HCT116 (cell line): ENCODE data around the gene SPRYD4. TPM values are rescaled to one million over a fixed set of nuclear protein-coding genes. Genes with fewer than 3 reads are reported as not detected.
A peak's percentile ranks its signal among the peaks of the same experiment; 100 is the strongest.

ENCODE experiments used
- ATAC-seq: fragments of 200-7000 bp; cut with Tn5 transposase; 2 replicates; pipeline ENCODE4 v1.9.1; 2020; ENCODE audit warnings: mild to moderate bottlenecking, moderate library complexity
- BruUV-seq: library from RNA; stranded (reverse); fragments of 400-500 nt; replicated peaks from 2 replicates; lab custom pipeline; 2021; lab: Mats Ljungman, UMichigan
- CTCF ChIA-PET: fragments of 300-600 bp; sonication (Branson Sonifier 250); formaldehyde crosslinking; loops from one replicate; lab custom pipeline; 2021; ENCODE audit warnings: antibody characterized with exemption; lab: Charles Lee
- POLR2A ChIA-PET: fragments of 300-600, 350-600 bp; sonication (Branson Sonifier 250); formaldehyde crosslinking; loops from one replicate; lab custom pipeline; 2021; ENCODE audit warnings: antibody characterized with exemption; lab: Charles Lee
- RAD21 ChIA-PET, 2 experiments: fragments of 300-600 bp; sonication (Branson Sonifier 250); formaldehyde crosslinking; loops; one replicate each; lab custom pipeline; 2023; ENCODE audit warnings: low total read pairs in 2 of 2; ENCODE audit not compliant: uncharacterized antibody in 2 of 2, unreplicated experiment in 2 of 2, low non-redundant PET in 1 of 2; lab: Charles Lee
- DNase-seq: peaks from one replicate; pipeline ENCODE4 v3.0.0-alpha.2; 2010; ENCODE audit warnings: low read depth, low spot score
- H2AFZ ChIP-seq: fragments of 200-600 bp; shearing (Covaris generic), sonication (generic); 2 replicates; pipeline ENCODE4 v1.6.1; 2017; ENCODE audit warnings: low read depth, mixed run types, mixed read lengths, antibody characterized with exemption, low read length; ENCODE audit not compliant: poor library complexity, severe bottlenecking
- H3K27ac ChIP-seq: 2 replicates; pipeline ENCODE4 v1.5.1; 2012; ENCODE audit warnings: low read depth, low read length
- H3K27me3 ChIP-seq: fragments of 200-600 bp; sonication (generic); 2 replicates; pipeline ENCODE4 v1.6.1; 2016; ENCODE audit warnings: mixed run types, low read length, mixed read lengths; ENCODE audit not compliant: insufficient read depth
- H3K36me3 ChIP-seq, 2 experiments: fragments of 200-500 bp in 1 of 2; fragments of 200-600 bp in 1 of 2; sonication (Bioruptor generic) in 1 of 2; sonication (generic) in 1 of 2; 2 replicates each; pipeline versions ENCODE4 v1.5.1 to v1.6.1; 2014 to 2016; ENCODE audit warnings: low read length in 2 of 2, inconsistent platforms in 1 of 2, mixed read lengths in 1 of 2, mixed run types in 1 of 2; ENCODE audit not compliant: insufficient read depth in 2 of 2, control insufficient read depth in 1 of 2
- H3K4me1 ChIP-seq, 2 experiments: fragments of 200-600 bp in 1 of 2; sonication (generic) in 1 of 2; 2 replicates each; pipeline versions ENCODE4 v1.5.1 to v1.6.1; 2012 to 2017; ENCODE audit warnings: low read length in 2 of 2, inconsistent platforms in 1 of 2, mild to moderate bottlenecking in 1 of 2, mixed read lengths in 1 of 2, mixed run types in 1 of 2, moderate library complexity in 1 of 2; ENCODE audit not compliant: insufficient read depth in 2 of 2, control insufficient read depth in 1 of 2
- H3K4me2 ChIP-seq: fragments of 200-600 bp; sonication (generic); 2 replicates; pipeline ENCODE4 v1.6.1; 2017; ENCODE audit warnings: mixed run types, low read length, mixed read lengths
- H3K4me3 ChIP-seq, 2 experiments: fragments of 200-600 bp in 1 of 2; sonication (generic) in 1 of 2; replicated peaks in 1 of 2; 2 replicates each; pipeline ENCODE4 v1.5.1; 2011 to 2016; ENCODE audit warnings: low read length in 2 of 2, control low read depth in 1 of 2, low read depth in 1 of 2, mild to moderate bottlenecking in 1 of 2, mixed read lengths in 1 of 2, mixed run types in 1 of 2
- H3K79me2 ChIP-seq: fragments of 200-600 bp; sonication (generic); 2 replicates; pipeline ENCODE4 v1.6.1; 2017; ENCODE audit warnings: mild to moderate bottlenecking, mixed run types, low read length, moderate library complexity, mixed read lengths; ENCODE audit not compliant: insufficient read depth
- H3K9ac ChIP-seq: fragments of 200-600 bp; sonication (generic); 2 replicates; pipeline ENCODE4 v1.6.1; 2016; ENCODE audit warnings: low read length, mixed read lengths
- H3K9me2 ChIP-seq: fragments of 200-600 bp; sonication (generic), shearing (Covaris generic); 2 replicates; pipeline ENCODE4 v1.6.1; 2017; ENCODE audit warnings: mixed run types, mild to moderate bottlenecking, moderate library complexity; ENCODE audit not compliant: insufficient read depth
- H3K9me3 ChIP-seq, 2 experiments: fragments of 200-500 bp in 1 of 2; fragments of 200-600 bp in 1 of 2; sonication (Bioruptor generic) in 1 of 2; sonication (generic) in 1 of 2; 2 replicates each; pipeline ENCODE4 v1.6.1; 2014 to 2017; ENCODE audit warnings: low read length in 2 of 2, mixed read lengths in 2 of 2, inconsistent platforms in 1 of 2, low read depth in 1 of 2, mild to moderate bottlenecking in 1 of 2, mixed run types in 1 of 2, moderate library complexity in 1 of 2; ENCODE audit not compliant: control insufficient read depth in 1 of 2, insufficient read depth in 1 of 2
- H4K20me1 ChIP-seq: fragments of 200-600 bp; sonication (generic), shearing (Covaris generic); 2 replicates; pipeline ENCODE4 v1.6.1; 2017; ENCODE audit warnings: mixed run types, mild to moderate bottlenecking, moderate library complexity; ENCODE audit not compliant: insufficient read depth
- ATF3 ChIP-seq: IDR thresholded peaks from 2 replicates; pipeline ENCODE4 v1.6.1; 2012
- CBX3 ChIP-seq: IDR thresholded peaks from 2 replicates; pipeline ENCODE4 v1.6.1; 2012; ENCODE audit warnings: low read depth
- CEBPB ChIP-seq: IDR thresholded peaks from 2 replicates; pipeline ENCODE4 v1.6.1; 2012; ENCODE audit warnings: low read depth
- CTCF ChIP-seq, 3 experiments: fragments of 200-600 bp in 1 of 3; sonication (generic) in 1 of 3; IDR thresholded peaks in 2 of 3; conservative IDR thresholded peaks in 1 of 3; 2 replicates each; pipeline ENCODE4 v1.5.1; 2012 to 2017; ENCODE audit warnings: low read depth in 2 of 3, low read length in 2 of 3, antibody characterized with exemption in 1 of 3, borderline replicate concordance in 1 of 3, control low read depth in 1 of 3, mild to moderate bottlenecking in 1 of 3, mixed read lengths in 1 of 3, mixed run types in 1 of 3, moderate library complexity in 1 of 3; ENCODE audit not compliant: insufficient read depth in 1 of 3
- EGR1 ChIP-seq: IDR thresholded peaks from 2 replicates; pipeline ENCODE4 v1.6.1; 2012; ENCODE audit warnings: low read depth
- ELF1 ChIP-seq: IDR thresholded peaks from 2 replicates; pipeline ENCODE4 v1.6.1; 2012; ENCODE audit warnings: low read depth, borderline replicate concordance
- EZH2 ChIP-seq: fragments of 200-600 bp; sonication (generic); IDR thresholded peaks from 2 replicates; pipeline ENCODE4 v1.6.1; 2017; ENCODE audit warnings: antibody characterized with exemption, mixed run types
- EZH2phosphoT487 ChIP-seq: fragments of 200-600 bp; IDR thresholded peaks from 2 replicates; pipeline ENCODE4 v1.6.1; 2018; ENCODE audit warnings: antibody characterized with exemption, borderline replicate concordance
- FOSL1 ChIP-seq: IDR thresholded peaks from 2 replicates; pipeline ENCODE4 v1.6.1; 2012; ENCODE audit warnings: low read depth
- MAX ChIP-seq: IDR thresholded peaks from 2 replicates; pipeline ENCODE4 v1.6.1; 2012
- POLR2A ChIP-seq: IDR thresholded peaks from 2 replicates; pipeline ENCODE4 v1.7.0; 2011; ENCODE audit warnings: borderline replicate concordance; ENCODE audit not compliant: insufficient read depth, insufficient read length; ENCODE audit errors: extremely low read depth
- POLR2AphosphoS5 ChIP-seq: IDR thresholded peaks from 2 replicates; pipeline ENCODE4 v1.6.1; 2011; ENCODE audit warnings: mild to moderate bottlenecking, low read depth, low read length, moderate library complexity
- RAD21 ChIP-seq: IDR thresholded peaks from 2 replicates; pipeline ENCODE4 v1.6.1; 2012; ENCODE audit warnings: low read depth, mild to moderate bottlenecking
- SIN3A ChIP-seq: IDR thresholded peaks from 2 replicates; pipeline ENCODE4 v1.6.1; 2012; ENCODE audit warnings: low read depth
- YY1 ChIP-seq: IDR thresholded peaks from 2 replicates; pipeline ENCODE4 v1.6.1; 2011; ENCODE audit warnings: low read length, low read depth, moderate library complexity, mild to moderate bottlenecking; ENCODE audit not compliant: insufficient replicate concordance; ENCODE audit errors: extremely low read depth
- ZFX ChIP-seq: fragments of 450-650 bp; IDR thresholded peaks from 2 replicates; pipeline ENCODE4 v1.6.1; 2017
- ZNF274 ChIP-seq: fragments of 200-500 bp; sonication (Bioruptor generic); IDR thresholded peaks from 2 replicates; pipeline ENCODE4 v1.6.1; 2014; ENCODE audit warnings: mild to moderate bottlenecking, low read depth, low read length, inconsistent platforms
- intact Hi-C: fragments of 100-400 bp; cut with micrococcal nuclease; formaldehyde crosslinking; loops from 2 replicates; pipeline ENCODE4 v1.10.0; 2022
- total RNA-seq: library from RNA; stranded (reverse); gene quantifications from one replicate; pipeline ENCODE4 v1.2.1, GENCODE V29; 2021; ENCODE audit not compliant: unreplicated experiment
- TF ChIP-seq, protein P1 (sequence below): IDR thresholded peaks from 2 replicates; pipeline ENCODE4 v1.6.1; 2012; ENCODE audit warnings: low read depth
- TF ChIP-seq, protein P2 (sequence below): IDR thresholded peaks from 2 replicates; pipeline ENCODE4 v1.6.1; 2011; ENCODE audit warnings: mild to moderate bottlenecking, low read length, moderate library complexity; ENCODE audit not compliant: insufficient replicate concordance; ENCODE audit errors: extremely low read depth

SPRYD4 gene
- total RNA-seq, 1 experiment from 2014 or later, result 2.5 TPM

GRCh38 chr12:56488041-56488955 lies 19.9 kb downstream of the SPRYD4 start, which contains the start of gene GLS2:
Gene GLS2, minus strand, starts transcription at chr12:56488161. Its CDS starts 43 bp downstream, at chr12:56488118.
- peak; percentile 68 for ATAC-seq
- POLR2A ChIA-PET, result interaction anchor here (0.7 kb wide), 1 partner anchor 10 kb away, joined by 3 read pairs; no protein-coding TSS in a partner anchor
- Histone ChIP-seq H4K20me1 (no peaks in the 10 kb centered on the region), H2AFZ (no peak within 1 kb of the TSS), H3K36me3 (no peaks in the 10 kb centered on the region), H3K4me3 (no peak within 1 kb of the TSS), H3K9ac (no peak within 1 kb of the TSS), H3K9me3 (no peaks in the 10 kb centered on the region; a peak in 1 of 4 replicates), H3K4me2 (no peak within 1 kb of the TSS), H3K27me3 (peaks cover 6% of the 10 kb centered on the region; the same call in 1 of the 2 replicates), H3K79me2 (no peaks in the 10 kb centered on the region), H3K27ac (no peak within 1 kb of the TSS), H3K9me2 (no peaks in the 10 kb centered on the region), H3K4me1 (no peaks in the 10 kb centered on the region)
- DNase-seq, result no peak
- RAD21 ChIA-PET, result no interaction called here
- BruUV-seq, result no TSS peak
- CTCF ChIA-PET, result no interaction called here
- intact Hi-C loops, result no loop called here
- no peak for TF ChIP-seq POLR2AphosphoS5
- TF ChIP-seq CEBPB, result no peak
- TF ChIP-seq ZNF274, result no peak
- TF ChIP-seq RAD21, result no peak
- no peak for TF ChIP-seq CTCF (IDR thresholded peaks at IDR 0.05 in 2 of 3, conservative IDR thresholded peaks at IDR 0.05 in 1 of 3; ENCODE audit: borderline replicate concordance in 1 of 3, insufficient read depth in 1 of 3, low read depth in 2 of 3, low read length in 2 of 3)
- no peak for TF ChIP-seq EZH2
- no peak for TF ChIP-seq CBX3
- TF ChIP-seq YY1, result no peak
- no peak for TF ChIP-seq MAX
- no peak for TF ChIP-seq FOSL1
- no peak for TF ChIP-seq ZFX
- TF ChIP-seq POLR2A, result no peak
- TF ChIP-seq, protein P1, sequence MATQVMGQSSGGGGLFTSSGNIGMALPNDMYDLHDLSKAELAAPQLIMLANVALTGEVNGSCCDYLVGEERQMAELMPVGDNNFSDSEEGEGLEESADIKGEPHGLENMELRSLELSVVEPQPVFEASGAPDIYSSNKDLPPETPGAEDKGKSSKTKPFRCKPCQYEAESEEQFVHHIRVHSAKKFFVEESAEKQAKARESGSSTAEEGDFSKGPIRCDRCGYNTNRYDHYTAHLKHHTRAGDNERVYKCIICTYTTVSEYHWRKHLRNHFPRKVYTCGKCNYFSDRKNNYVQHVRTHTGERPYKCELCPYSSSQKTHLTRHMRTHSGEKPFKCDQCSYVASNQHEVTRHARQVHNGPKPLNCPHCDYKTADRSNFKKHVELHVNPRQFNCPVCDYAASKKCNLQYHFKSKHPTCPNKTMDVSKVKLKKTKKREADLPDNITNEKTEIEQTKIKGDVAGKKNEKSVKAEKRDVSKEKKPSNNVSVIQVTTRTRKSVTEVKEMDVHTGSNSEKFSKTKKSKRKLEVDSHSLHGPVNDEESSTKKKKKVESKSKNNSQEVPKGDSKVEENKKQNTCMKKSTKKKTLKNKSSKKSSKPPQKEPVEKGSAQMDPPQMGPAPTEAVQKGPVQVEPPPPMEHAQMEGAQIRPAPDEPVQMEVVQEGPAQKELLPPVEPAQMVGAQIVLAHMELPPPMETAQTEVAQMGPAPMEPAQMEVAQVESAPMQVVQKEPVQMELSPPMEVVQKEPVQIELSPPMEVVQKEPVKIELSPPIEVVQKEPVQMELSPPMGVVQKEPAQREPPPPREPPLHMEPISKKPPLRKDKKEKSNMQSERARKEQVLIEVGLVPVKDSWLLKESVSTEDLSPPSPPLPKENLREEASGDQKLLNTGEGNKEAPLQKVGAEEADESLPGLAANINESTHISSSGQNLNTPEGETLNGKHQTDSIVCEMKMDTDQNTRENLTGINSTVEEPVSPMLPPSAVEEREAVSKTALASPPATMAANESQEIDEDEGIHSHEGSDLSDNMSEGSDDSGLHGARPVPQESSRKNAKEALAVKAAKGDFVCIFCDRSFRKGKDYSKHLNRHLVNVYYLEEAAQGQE, result no peak
- TF ChIP-seq EZH2phosphoT487, result no peak
- no peak for TF ChIP-seq SIN3A
- no peak for TF ChIP-seq ATF3
- TF ChIP-seq, protein P2, sequence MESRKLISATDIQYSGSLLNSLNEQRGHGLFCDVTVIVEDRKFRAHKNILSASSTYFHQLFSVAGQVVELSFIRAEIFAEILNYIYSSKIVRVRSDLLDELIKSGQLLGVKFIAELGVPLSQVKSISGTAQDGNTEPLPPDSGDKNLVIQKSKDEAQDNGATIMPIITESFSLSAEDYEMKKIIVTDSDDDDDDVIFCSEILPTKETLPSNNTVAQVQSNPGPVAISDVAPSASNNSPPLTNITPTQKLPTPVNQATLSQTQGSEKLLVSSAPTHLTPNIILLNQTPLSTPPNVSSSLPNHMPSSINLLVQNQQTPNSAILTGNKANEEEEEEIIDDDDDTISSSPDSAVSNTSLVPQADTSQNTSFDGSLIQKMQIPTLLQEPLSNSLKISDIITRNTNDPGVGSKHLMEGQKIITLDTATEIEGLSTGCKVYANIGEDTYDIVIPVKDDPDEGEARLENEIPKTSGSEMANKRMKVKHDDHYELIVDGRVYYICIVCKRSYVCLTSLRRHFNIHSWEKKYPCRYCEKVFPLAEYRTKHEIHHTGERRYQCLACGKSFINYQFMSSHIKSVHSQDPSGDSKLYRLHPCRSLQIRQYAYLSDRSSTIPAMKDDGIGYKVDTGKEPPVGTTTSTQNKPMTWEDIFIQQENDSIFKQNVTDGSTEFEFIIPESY, result no peak
- no peak for TF ChIP-seq ELF1
- no peak for TF ChIP-seq EGR1
